Suppressor macrophage (primary cell): ENCODE data around the gene TPGS1.

ENCODE experiments used
- DNase-seq, 4 experiments: peaks; one replicate each; pipeline ENCODE4 v3.0.0-alpha.2; 2020 to 2022

Gene TPGS1

GRCh38 chr19:496112-496665 lies 11.1 kb upstream of the TPGS1 start, which contains the start of gene MADCAM1:
Gene MADCAM1 (plus strand): TSS chr19:496486. CDS start chr19:496500, 14 bp downstream.
- no peak for DNase-seq

DNA sequence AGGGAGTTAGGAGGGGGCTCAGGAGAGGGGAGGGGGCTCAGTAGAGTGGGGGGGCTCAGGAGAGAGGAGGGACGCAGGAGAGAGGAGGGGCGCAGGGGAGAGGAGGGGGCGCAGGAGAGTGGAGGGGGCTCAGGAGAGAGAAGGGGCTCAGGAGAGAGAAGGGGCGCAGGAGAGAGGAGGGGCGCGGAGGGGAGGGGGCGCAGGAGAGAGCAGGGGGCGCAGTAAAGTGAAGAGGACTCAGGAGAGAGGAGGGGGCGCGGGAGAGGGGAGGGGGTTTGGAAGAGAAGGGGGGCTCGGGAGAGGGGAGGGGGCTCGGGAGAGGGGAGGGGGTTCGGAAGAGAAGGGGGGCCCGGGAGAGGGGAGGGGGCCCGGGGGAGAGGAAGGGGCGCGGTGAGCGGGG lies 10.3 kb upstream of the TPGS1 start:
- DNase-seq = no peak

DNA sequence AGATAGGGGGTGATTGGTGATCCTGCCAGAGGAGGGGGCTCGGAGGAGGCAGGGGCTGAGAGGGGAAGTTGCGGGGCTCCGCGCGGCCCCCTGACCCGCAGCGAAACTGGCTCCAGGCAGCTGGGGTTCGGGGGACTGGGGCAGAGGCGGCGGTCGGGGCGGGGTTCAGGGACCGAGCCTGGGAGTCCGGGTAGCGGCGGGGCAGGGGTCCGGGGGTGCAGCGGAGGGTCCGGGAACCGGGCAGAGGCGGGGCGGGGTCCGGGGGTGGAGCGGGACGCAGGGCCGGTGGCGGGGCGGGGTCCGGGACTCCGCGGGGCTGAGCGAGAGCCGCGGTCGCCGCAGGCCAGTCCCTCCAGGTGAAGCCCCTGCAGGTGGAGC lies 9.8 kb upstream of the TPGS1 start:
- DNase-seq = no peak

- DNase-seq = no peak
Observed at GRCh38 chr19:497869-498510, 9.3 kb upstream of the TPGS1 start.

GRCh38 chr19:498511-498891 lies 8.8 kb upstream of the TPGS1 start:
- DNase-seq = no peak

DNA sequence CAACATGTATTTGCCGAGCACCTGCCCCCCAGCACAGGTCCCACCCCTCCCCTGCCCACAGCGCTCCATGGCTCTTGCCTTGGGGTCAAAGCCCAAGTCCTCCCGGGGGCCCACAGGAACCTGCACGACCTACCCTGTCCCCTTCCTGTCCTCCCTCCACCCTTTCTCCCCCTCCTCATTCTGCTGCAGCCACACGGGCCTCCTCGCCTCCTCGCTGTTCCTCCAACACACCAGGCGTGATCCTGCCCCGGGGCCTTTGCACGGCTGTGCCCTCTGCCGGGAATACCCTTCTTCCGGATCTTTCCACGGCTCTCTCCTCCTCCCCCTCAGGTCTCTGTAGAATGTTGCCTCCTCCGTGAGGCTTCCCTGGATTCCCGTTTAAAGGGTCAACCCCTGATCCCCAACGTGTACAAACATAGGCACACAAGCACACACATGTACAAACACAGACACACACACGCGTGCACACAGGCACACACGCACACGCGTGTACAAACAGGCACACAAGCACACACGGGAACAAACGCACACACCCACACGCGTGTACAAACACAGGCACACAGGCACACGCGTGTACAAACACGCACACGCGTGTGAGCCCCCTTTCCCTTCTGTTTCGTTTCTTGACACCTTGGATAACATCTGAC lies 8.2 kb upstream of the TPGS1 start:
- DNase-seq = no peak

DNA sequence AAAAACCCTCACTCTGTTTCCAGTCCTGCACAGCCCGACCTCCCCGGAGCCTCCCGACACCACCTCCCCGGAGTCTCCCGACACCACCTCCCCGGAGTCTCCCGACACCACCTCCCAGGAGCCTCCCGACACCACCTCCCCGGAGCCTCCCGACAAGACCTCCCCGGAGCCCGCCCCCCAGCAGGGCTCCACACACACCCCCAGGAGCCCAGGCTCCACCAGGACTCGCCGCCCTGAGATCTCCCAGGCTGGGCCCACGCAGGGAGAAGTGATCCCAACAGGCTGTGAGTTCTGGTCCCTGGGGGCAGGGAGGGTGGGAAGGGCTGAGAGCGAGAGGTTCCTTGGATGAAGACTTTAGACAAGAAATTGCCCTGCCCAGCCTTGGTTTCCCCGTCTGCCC lies 5.7 kb upstream of the TPGS1 start:
- DNase-seq = no peak

GRCh38 chr19:504616-505015 lies 2.7 kb upstream of the TPGS1 start:
- no peak for DNase-seq

- peak; percentile 90 to 100 (median 99) for DNase-seq
Observed at GRCh38 chr19:506404-507285, 652 bp upstream of the TPGS1 start.

GRCh38 chr19:508204-509150 lies 1.2 kb downstream of the TPGS1 start:
- DNase-seq = no peak

- peak; percentile 94 to 96 (median 95) for DNase-seq
Observed at GRCh38 chr19:510606-511100, 3.4 kb downstream of the TPGS1 start.

GRCh38 chr19:511101-511851 lies 4.0 kb downstream of the TPGS1 start:
- DNase-seq = peak; percentile 75 to 91 (median 86)

GRCh38 chr19:512547-513365 lies 5.5 kb downstream of the TPGS1 start:
- DNase-seq = no peak

- no peak for DNase-seq
Observed at GRCh38 chr19:513368-514165, 6.3 kb downstream of the TPGS1 start.

DNA sequence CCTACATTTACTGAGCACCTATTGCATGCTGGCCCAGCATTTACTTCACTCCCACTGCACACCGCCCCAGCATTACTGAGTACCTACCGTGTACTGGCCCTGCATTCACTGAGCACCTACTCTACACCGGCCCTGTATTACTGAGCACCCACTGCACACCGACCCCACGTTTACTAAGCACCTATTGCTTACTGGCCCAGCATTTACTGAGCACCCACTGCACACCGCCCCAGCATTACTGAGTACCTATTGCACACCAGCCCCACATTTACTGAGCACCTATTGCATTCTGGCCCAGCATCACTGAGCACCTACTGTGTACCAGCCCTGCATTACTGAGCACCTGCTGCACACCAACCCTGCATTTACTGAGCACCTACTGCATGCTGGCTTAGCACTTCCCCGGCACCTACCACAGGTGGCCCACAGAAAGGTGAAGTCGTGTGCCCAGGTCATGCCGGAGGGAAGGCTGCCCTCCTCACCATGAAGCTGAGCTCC lies 6.9 kb downstream of the TPGS1 start:
- no peak for DNase-seq

GRCh38 chr19:517721-518597 lies 10.7 kb downstream of the TPGS1 start:
- no peak for DNase-seq

- no peak for DNase-seq
Observed at GRCh38 chr19:518598-519231, 11.4 kb downstream of the TPGS1 start.

- no peak for DNase-seq
Observed at GRCh38 chr19:519449-519865, 12.2 kb downstream of the TPGS1 start.
